H1 (cell line): ENCODE results near the gene SH3PXD2A. TPM values are rescaled to one million over a fixed set of nuclear protein-coding genes. Genes with fewer than 3 reads are reported as not detected.

Experiments
- RNF2 ChIP-seq: fragments of 200-900, 300-1000 bp; sonication (generic); IDR thresholded peaks from 2 replicates; pipeline ENCODE4 v1.7.1; 2016; ENCODE audit warnings: borderline replicate concordance, low read depth, mild to moderate bottlenecking, antibody characterized with exemption, low read length; ENCODE audit not compliant: poor library complexity, severe bottlenecking; ENCODE audit errors: missing control alignments
- polyA plus RNA-seq, 7 experiments: library from polyadenylated mRNA; depleted of rRNA in 3 of 7; stranded (reverse) in 5 of 7; unstranded in 2 of 7; fragments of >200 nt in 5 of 7; fragments of 200-250 nt in 2 of 7; gene quantifications; 1 replicate in 5 of 7; 2 replicates in 1 of 7; 4 replicates in 1 of 7; pipeline versions ENCODE4 v1.2.1 to v1.2.3, GENCODE V29; 2011 to 2013; ENCODE audit warnings: missing spikeins in 2 of 7, mixed read lengths in 2 of 7
- total RNA-seq: library from RNA; stranded (reverse); fragmentation: NEBNext Ultra II Directional; extraction: Animal tissue kit (Norgen Biotek cat#: 25700); gene quantifications from 2 replicates; pipeline ENCODE4 v1.2.1, GENCODE V29; 2021

SH3PXD2A gene
- total and polyA plus RNA-seq, 2 of the 8 experiments (the other 6 are each of a cell fraction or from before 2014, with no cell fraction given) = 5.4 to 16.3 TPM

DNA sequence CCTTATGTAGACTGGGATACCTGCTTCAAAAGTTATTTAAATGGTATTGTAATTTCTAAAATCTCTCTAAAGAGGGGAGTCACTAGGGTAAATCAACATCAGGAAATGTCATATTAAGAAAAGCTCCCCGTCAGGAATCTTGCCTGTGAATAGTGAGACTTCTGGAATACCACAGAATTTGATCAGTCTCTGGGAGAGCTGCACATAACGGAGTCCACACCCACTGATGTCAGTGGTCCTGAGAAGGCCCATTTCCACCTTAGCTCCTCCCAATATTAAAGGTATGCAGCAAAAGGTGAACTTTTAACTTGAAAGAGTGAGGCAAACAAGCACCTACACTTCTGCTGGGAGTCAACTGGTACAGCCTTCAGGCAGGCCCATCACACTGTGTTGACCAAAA lies 35.3 kb upstream of the SH3PXD2A start (continued):
- TF ChIP-seq RNF2 = no peak
